Measurements from ENCODE around the gene TOR4A.

TOR4A gene

GRCh38 chr9:137307255-137308056 lies 29.9 kb downstream of the TOR4A start:
- no peak for DNase-seq (ENCODE audit: low spot score)

DNA sequence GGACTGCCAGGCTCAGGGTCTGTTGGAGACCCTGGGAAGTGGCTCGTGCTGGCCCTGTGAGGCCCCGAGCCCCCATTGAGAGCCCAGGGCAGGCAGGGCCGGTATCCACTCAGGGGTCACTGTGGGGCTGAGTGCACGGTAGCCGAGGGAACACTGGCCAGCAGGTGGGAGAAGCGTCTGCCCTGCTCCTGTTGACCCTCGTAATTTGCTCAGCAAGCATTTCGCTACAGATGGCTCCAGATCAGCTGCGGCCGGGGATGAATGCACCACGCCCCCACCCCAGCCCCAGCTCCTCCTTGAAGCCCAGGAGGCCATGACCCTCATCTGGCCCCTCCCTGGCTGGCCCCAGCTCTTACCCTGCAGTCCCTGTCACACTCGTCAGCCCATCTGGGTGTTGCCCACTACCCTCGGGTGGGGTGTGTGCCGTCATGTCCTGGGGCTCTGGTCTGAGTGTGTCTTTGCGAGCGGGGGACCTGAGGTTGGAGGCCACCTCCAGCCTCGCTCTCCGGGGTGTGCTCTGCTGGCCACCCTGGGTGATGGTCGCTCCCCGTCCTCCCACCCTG lies 30.6 kb downstream of the TOR4A start:
- DNase-seq (ENCODE audit: low spot score): no peak

DNA sequence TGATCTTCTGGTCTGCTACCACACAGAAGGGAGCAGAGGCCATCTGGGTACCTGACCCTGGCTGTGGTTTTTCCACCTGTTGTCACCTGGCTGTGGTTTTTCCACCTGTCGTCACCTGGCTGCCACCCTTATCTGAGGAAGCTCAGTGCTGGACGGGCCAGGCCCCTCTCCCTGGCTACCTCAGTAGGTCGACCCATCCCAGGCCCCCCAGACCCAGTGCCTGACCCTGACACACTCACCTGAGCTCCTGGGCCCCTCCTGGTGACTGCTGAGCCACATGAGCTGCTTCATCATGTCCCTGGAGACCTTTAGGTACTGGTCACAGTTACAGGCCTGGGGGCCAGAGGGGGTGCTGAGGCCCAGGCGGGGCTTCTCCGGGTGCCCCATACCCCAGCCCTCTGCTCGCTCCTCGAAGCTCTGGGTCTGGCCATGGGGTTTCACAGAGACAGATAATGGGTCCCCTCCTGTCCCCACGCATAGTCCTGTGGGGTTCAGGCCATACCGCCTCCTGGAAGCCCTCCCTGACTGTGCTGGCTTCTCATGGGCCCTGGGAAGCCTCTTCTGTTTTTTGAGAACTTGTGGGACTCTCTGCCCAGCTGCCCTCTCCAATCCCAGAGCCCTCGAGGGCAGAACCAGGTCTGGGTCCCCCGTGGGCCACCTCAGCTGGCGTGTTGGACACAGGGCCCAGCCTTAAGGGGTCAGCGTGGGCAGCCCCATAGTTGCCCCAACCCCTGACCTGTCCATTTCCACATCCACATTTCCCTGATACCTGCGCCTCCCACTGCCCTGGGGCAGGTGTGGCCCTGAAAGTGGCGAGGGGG lies 32.1 kb downstream of the TOR4A start:
- no peak for DNase-seq (ENCODE audit: low spot score)

DNA sequence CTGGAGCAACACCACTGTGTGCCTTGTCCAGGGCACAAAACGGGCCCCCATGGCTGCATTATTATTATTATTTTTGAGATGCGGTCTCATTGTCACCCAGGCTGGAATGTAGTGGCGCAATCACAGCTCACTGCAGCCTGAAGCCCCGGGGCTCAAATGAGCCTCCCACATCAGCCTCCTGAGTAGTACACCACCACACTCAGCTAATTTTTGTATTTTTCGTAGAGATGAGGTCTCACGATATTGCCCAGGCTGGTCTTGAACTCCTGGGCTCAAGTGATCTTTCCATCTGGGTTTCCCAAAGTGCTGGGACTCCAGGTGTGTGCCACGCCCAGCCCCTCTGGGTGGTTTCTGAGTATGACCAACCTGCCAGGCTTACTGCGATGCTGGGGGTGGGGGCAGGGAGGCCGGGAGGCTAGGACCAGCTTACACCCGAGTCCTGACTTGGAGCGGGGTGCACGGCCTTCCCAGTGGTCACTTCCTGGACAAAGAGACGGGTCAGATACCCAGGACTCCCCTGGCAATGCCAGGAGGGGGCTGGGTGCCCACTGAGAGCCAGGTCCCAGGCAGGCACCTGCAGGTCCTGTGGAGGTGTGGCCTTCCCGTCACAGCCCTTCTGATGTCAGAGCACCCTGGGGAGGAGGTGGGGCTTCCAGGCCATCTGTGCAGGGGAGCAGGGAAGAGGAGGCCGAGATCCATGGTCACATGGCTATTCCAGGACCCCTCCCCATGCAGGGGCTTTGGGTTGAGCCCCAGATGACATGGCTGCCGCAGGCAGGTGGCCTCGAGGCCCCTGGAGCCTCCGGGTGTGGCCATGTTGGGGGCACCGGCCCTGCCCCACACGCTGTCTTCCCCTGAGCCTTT lies 32.9 kb downstream of the TOR4A start:
- no peak for DNase-seq (ENCODE audit: low spot score)

DNA sequence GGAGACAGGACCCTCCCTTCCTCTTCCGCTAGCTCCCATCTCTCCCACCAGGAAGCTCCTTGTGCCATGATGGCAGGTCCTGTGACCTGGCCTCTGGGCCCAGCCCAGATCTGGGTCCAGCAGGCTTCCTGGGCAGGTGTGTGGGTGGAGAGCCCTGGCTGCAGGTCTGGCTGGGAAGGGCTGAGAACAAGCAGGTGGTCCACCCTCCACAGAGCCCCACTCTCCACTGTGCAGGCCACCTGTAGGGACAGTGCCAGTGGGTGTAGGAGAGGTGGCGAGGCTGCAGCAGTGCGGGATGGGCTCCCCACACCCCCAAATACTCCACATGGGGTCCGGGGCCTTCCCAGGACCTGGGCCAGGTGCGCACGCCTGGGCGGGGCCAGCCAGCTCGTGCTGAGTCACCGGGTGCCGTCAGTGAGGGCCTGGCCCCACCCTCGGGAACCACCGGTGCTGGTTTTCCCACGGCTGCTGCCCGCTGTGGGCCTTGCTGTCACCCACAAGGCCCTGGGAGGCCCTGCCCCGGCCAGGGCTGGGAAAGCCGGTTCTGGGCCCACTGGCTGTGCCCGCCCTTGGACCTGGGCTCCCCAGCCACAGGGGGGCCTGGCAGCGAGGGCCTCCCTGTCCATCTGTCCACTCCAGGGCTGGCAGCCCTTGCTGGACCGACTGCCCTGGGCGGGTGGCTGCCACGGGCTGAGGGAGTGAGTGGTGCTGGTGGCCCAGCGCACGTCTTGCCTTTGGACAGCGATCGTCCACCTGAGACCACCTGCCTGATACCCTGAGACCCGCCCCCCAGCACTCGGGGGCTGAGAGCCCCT lies 33.9 kb downstream of the TOR4A start:
- no peak for DNase-seq (ENCODE audit: low spot score)

- no peak for DNase-seq (ENCODE audit: low spot score)
These were observed 34.7 kb downstream of the TOR4A start for GRCh38 chr9:137311986-137312851.

DNA sequence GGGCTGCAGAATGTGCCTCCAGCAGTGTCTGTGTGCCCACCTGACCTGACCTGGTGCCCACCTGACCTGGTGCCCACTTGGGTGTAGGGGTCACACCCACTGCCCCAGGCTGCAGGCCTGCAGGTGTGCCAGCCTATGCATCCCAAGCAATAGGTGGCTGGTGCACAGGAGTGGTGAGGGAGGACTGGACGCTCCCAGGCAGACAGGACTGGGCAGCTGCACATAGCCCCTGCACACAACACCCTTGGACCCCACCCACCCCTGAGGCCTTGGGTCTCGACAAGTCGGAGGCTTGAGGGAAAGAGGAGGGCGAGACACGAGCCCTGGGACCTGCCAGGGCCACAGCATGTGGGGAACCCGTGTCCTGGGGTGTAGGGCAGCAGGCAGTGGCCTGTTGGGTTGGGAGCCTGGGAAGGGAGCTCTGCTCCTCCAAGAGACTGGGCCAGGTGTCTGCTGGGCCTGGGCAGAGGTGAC lies 35.4 kb downstream of the TOR4A start:
- DNase-seq (ENCODE audit: low spot score): no peak

DNA sequence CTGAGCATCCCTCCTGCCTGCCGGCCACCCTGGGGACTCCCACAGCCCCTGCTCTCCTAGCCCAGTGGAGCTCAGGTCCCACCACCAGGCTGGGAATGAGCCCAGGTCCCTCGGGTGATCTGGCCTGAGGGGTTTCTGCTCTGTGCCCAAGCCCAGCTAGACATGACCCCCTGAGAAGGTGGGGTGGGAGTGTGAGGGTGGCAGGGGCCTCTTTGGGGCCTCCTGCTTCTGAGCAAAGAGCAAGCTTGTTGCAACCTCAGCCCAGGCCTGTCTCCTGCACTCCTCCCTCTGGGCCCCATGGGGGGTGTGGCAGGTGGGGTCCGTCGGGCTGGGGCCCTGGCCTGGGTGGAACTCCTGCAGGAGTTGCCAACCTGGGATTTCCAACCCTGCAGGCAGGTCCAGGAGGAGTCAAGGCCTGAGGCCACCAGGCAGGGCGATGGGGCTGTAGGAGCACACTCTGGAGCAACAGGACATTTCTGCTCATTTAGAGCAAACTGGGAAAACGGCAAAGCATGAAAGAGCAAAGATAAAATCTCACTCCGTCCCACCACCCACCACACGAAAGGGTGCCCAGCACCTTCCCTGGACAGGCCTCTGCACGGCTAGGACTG lies 35.9 kb downstream of the TOR4A start:
- DNase-seq (ENCODE audit: low spot score): no peak

- DNase-seq (ENCODE audit: low spot score): no peak
These were observed 36.5 kb downstream of the TOR4A start for GRCh38 chr9:137313956-137314560.

GRCh38 chr9:137314561-137315560 lies 37.3 kb downstream of the TOR4A start:
- DNase-seq (ENCODE audit: low spot score): no peak

DNA sequence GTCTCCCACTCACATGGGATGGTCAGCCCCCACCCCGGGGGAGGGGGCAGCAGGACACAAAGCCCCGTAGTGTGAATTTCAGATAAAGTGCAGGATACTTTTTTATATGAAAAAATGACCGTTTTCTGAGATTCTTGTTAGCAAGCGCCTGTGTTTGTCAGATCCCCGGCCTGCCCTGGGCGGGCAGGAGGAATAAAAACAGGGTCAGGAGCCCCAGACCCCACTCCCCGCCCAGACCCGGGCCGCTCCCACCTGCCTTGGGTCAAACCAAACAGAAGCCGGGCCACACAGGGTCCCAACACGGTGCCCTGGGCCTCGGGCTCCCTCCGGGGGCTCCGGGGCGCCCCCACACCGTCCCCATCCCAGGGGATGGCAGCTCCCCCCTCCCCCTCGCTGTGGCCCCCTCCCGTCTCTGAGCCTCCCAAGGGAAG lies 38.1 kb downstream of the TOR4A start:
- DNase-seq (ENCODE audit: low spot score): no peak

DNA sequence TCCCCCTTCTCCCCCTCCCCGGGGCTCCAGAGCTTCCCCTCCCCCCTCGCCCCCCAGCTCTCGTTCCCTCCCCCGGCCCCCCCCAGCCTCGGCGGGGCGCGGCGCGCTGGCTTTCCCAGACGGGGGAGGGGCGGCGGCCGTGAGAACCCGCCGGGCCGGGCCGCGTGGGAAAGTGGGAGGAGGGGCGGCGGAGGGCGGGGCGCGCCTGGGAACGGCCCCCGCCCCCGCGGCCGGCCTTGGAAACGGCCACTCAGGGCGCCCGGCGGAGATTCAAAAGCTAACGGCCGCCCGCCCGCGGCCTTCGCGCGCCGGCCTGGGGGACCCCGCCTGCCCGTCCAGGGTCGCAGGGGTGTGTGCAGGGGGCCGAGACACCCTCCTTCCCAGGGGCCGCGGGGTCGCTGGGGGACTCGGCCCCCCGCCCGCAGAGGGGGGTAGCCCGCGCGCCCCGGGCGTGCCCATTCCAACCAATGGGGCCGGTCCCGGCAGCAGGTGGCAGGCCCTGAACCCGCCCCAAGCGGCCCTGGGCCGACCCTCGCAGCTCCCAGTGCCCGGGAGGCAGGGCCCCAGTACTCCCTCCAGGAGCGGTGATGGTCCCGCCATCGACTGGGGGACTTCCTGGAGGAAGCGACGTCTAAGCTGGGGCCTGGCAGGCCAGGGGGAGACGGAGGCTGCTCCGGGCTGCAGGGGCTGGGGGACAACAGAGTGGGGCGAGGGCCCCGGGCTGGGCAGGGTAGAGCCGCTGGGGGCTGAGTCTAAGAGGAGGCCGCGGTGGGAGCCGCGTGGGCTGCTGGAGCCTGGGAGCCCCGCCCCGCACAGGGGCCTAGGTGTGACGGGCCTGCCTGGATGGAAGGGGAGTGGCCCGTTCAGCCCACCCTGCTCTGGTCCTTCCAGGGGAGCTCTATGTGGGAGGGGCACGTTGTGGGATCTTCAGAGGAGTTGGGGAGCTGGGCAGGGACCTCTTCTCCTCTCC lies 38.8 kb downstream of the TOR4A start:
- no peak for DNase-seq (ENCODE audit: low spot score)

- DNase-seq (ENCODE audit: low spot score): no peak
These were observed 39.6 kb downstream of the TOR4A start for GRCh38 chr9:137317021-137317717.

GRCh38 chr9:137317718-137318511 lies 40.4 kb downstream of the TOR4A start:
- DNase-seq (ENCODE audit: low spot score): no peak

DNA sequence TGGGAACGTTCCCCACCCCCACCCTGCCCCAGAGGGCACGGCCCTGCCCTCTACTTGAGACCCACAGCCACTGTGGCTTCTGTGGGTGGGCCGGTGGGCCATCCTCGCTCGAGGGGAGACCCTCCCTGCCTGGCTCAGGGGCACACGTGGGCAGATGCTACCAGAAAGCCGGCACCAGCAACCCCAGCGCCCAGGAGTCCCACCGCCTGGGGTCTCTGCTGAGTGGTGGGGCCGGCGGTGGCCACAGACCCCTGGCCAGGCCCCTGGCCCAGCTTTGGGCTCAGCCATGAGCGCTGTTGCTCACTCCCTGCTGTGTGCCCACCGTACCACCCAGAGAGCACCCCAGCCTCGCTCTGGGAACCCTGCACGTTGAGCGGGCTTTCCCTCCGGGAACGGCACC lies 41.1 kb downstream of the TOR4A start:
- no peak for DNase-seq (ENCODE audit: low spot score)
